Calu3 (cell line): ENCODE data around the gene H6PD. TPM values are rescaled to one million over a fixed set of nuclear protein-coding genes. Genes with fewer than 3 reads are reported as not detected.

Experiments
- BruUV-seq: library from RNA; stranded (reverse); fragments of 400-500 nt; replicated peaks from 2 replicates; lab custom pipeline; 2021; lab: Mats Ljungman, UMichigan
- CTCF ChIA-PET: fragments of 300-600 bp; sonication (Branson Sonifier 250); formaldehyde crosslinking; loops from one replicate; lab custom pipeline; 2022; ENCODE audit warnings: antibody characterized with exemption; lab: Charles Lee
- DNase-seq: peaks from one replicate; pipeline ENCODE4 v3.0.0; 2022
- H3K27ac Mint-ChIP-seq: one replicate; pipeline ENCODE4 v1.8.0; 2022; ENCODE audit warnings: mixed read lengths; ENCODE audit not compliant: unreplicated experiment
- H3K27me3 Mint-ChIP-seq: one replicate; pipeline ENCODE4 v1.8.0; 2022; ENCODE audit warnings: mixed read lengths; ENCODE audit not compliant: unreplicated experiment
- H3K36me3 Mint-ChIP-seq: one replicate; pipeline ENCODE4 v1.8.0; 2022; ENCODE audit warnings: mild to moderate bottlenecking, moderate library complexity, mixed read lengths; ENCODE audit not compliant: insufficient read depth, unreplicated experiment
- H3K4me1 Mint-ChIP-seq: one replicate; pipeline ENCODE4 v1.8.0; 2022; ENCODE audit warnings: mild to moderate bottlenecking, low read depth, mixed read lengths; ENCODE audit not compliant: unreplicated experiment
- H3K4me3 Mint-ChIP-seq: one replicate; pipeline ENCODE4 v1.8.0; 2022; ENCODE audit warnings: mild to moderate bottlenecking, low read depth, moderate library complexity, mixed read lengths; ENCODE audit not compliant: unreplicated experiment
- H3K9me3 Mint-ChIP-seq: one replicate; pipeline ENCODE4 v1.8.0; 2022; ENCODE audit warnings: low read depth, mixed read lengths; ENCODE audit not compliant: unreplicated experiment
- intact Hi-C: fragments of 100-400 bp; cut with micrococcal nuclease; formaldehyde crosslinking; loops from one replicate; pipeline ENCODE4 v1.10.0; 2022; ENCODE audit not compliant: unreplicated experiment
- total RNA-seq: library from RNA; stranded (reverse); gene quantifications from 2 replicates; pipeline ENCODE4 v1.2.3, GENCODE V29; 2022
- TF ChIP-seq, protein P1 (sequence below): fragments of 200-600 bp; IDR thresholded peaks from one replicate; pipeline ENCODE4 v1.8.0; 2022; ENCODE audit warnings: antibody characterized with exemption; ENCODE audit not compliant: unreplicated experiment

Gene H6PD
- total RNA-seq, 1 experiment from 2014 or later, result 18.0 TPM

DNA sequence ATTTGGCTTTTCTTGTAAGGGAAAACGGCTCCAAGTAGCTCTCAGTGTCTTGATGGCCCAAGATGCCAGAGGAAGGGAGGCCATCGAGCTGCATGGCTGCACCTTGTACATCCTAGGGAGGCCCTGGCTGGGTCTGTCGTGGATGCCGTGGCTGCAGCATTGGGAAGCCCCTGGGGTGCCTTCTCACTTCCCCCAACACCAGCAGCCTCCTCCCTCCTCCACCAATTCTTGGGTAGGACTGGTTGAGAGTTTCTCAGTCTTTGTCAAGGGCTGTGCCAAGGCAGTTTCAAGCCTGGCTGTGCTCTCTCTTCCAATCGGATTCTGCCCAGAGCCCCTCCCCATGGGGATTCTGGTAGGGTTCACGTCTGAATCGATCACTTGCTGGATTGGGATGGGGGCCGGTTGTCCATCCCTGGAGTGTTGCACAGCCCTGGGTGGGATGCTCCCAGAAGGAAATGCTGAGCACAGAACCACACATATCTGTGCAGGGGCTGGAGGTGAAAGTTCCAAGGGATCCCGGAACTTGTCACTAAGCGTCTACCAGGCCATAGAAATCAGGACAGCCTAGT is 44.1 kb downstream of the H6PD start:
- Mint-ChIP-seq H3K4me3 (no peak overlapping the region), H3K27ac (no peak overlapping the region), H3K9me3 (no peaks in the 10 kb centered on the region), H3K27me3 (no peaks in the 10 kb centered on the region), H3K4me1 (peaks cover 37% of the 10 kb centered on the region), H3K36me3 (no peaks in the 10 kb centered on the region)
- TF ChIP-seq, protein P1, sequence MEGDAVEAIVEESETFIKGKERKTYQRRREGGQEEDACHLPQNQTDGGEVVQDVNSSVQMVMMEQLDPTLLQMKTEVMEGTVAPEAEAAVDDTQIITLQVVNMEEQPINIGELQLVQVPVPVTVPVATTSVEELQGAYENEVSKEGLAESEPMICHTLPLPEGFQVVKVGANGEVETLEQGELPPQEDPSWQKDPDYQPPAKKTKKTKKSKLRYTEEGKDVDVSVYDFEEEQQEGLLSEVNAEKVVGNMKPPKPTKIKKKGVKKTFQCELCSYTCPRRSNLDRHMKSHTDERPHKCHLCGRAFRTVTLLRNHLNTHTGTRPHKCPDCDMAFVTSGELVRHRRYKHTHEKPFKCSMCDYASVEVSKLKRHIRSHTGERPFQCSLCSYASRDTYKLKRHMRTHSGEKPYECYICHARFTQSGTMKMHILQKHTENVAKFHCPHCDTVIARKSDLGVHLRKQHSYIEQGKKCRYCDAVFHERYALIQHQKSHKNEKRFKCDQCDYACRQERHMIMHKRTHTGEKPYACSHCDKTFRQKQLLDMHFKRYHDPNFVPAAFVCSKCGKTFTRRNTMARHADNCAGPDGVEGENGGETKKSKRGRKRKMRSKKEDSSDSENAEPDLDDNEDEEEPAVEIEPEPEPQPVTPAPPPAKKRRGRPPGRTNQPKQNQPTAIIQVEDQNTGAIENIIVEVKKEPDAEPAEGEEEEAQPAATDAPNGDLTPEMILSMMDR, result no peak
- CTCF ChIA-PET, result no interaction called here
- DNase-seq, result no peak
- intact Hi-C loops, result no loop called here
- BruUV-seq, result no TSS peak

DNA sequence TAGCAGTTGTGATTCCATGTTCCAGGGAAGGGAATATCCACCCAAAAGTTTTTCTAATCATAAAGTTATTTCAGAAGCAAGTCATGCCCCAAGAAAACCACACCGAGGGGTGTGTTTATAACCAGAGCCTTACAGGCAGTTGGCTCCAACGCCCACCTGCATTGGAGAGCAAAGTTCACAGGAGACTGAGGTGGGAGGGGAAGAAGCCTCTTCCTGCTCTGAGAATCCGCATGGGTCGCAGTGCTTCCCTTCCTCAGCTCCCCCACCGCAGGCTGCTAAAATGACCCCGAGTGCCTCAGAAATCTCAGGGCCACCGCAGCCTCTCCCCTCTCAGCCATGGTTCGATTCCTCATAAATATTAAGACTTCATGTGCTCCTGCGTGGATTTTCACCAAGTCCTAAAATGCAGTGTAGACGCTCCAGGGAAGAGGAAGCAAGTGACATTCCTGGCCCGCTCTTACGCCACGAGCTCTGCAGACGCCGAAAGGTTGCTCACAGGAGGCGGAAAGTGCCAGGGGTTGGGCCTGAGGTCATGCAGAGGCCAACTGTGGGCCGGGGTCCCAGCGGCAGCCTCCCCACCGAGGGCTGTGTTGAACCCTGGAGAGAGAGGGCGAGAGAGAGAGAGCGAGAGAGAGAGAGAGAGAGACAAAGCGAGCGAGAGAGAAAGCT is 44.7 kb downstream of the H6PD start:
- no TSS peak for BruUV-seq
- Mint-ChIP-seq H3K9me3 (no peaks in the 10 kb centered on the region), H3K4me3 (no peak overlapping the region), H3K4me1 (peaks cover 37% of the 10 kb centered on the region), H3K27ac (no peak overlapping the region), H3K36me3 (no peaks in the 10 kb centered on the region), H3K27me3 (no peaks in the 10 kb centered on the region)
- TF ChIP-seq, protein P1, result no peak
- intact Hi-C loops, result no loop called here
- DNase-seq, result no peak
- CTCF ChIA-PET, result interaction anchor here (0.7 to 1.3 kb wide), 2 partner anchors 45 to 121 kb away, joined by 3 to 4 read pairs; partner anchors contain the start of gene H6PD

DNA sequence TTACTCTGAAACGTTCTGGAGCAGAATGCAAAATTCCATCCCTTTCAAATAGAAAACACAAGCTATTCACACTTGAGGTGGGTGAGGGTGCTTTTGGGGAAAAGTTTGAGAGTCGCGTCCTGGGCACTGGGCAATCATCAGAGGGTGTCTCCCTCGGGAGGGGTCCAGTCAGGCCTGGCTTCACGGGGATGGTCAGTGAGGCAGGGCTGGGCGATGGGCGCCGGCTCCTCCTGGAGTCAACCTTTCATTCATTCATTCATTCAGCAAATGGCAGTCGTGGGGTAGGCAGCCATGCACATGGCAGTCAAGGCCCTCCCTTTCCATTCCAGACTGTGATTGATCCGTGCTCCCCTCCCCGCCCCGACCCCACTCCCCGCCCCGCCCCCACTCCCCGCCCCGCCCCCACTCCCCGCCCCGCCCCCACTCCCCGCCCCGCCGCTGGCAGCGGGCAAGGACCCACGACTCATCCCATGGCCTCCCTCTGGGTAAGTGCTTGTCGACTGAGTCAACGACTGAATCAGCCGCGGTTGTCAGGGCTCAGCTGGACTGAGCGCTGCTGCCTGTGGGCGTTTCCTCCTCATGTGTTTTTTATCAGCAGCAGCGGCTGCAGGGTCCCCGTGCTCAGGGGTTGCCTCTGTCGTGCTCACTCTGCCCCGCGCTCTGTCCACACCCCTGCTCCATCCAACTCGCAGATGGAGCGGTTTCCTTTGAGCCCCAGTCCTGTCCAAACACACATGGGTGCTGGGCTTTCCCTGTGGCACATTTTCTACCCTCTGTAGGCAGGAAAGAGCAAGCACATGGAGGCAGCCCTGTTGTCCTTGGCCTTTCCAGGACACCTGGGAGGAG is 45.7 kb downstream of the H6PD start:
- no TSS peak for BruUV-seq
- no peak overlapping the region for H3K27ac Mint-ChIP-seq

More for the DNA sequence above, 45.7 kb downstream of the H6PD start:
- CTCF ChIA-PET, result interaction anchor here (0.7 to 1.3 kb wide), 2 partner anchors 46 to 121 kb away, joined by 3 to 4 read pairs; partner anchors contain the start of gene H6PD
- intact Hi-C loops, result no loop called here
- Mint-ChIP-seq H3K4me3 (no peak overlapping the region), H3K36me3 (no peaks in the 10 kb centered on the region), H3K4me1 (peaks cover 31% of the 10 kb centered on the region), H3K27me3 (no peaks in the 10 kb centered on the region), H3K9me3 (no peaks in the 10 kb centered on the region)
- TF ChIP-seq, protein P1, result no peak
- DNase-seq, result no peak
